Measurements from ENCODE around the gene OR1L6. TPM values are rescaled to one million over a fixed set of nuclear protein-coding genes. Genes with fewer than 3 reads are reported as not detected.

Gene OR1L6
- total RNA-seq, 1 experiment from 2014 or later: not detected

Other genes with a start within 250 kb of the OR1L6 start
- gene OR1J2, start 231.5 kb upstream of the OR1L6 start, total RNA-seq (2014; rRNA removed; shearing (Covaris generic)): not detected in 2 replicates
- not detected in 2 replicates for gene OR1J4, start 223.2 kb upstream of the OR1L6 start, total RNA-seq (2014; rRNA removed; shearing (Covaris generic))
- gene OR1N1, start 215.0 kb upstream of the OR1L6 start, total RNA-seq (2014; rRNA removed; shearing (Covaris generic)): not detected in 2 replicates
- not detected in 2 replicates for gene OR1N2, start 189.2 kb upstream of the OR1L6 start, total RNA-seq (2014; rRNA removed; shearing (Covaris generic))
- not detected in 2 replicates for gene OR1L8, start 158.9 kb upstream of the OR1L6 start, total RNA-seq (2014; rRNA removed; shearing (Covaris generic))
- not detected in 2 replicates for gene OR1Q1, start 127.6 kb upstream of the OR1L6 start, total RNA-seq (2014; rRNA removed; shearing (Covaris generic))
- gene OR1B1, start 84.7 kb upstream of the OR1L6 start, total RNA-seq (2014; rRNA removed; shearing (Covaris generic)): not detected in 2 replicates
- not detected in 2 replicates for gene OR1L1, start 80.6 kb upstream of the OR1L6 start, total RNA-seq (2014; rRNA removed; shearing (Covaris generic))
- not detected in 2 replicates for gene OR1L3, start 67.2 kb upstream of the OR1L6 start, total RNA-seq (2014; rRNA removed; shearing (Covaris generic))
- gene OR1L4, start 18.3 kb upstream of the OR1L6 start, total RNA-seq (2014; rRNA removed; shearing (Covaris generic)): not detected in 2 replicates
- gene OR5C1, start 46.6 kb downstream of the OR1L6 start, total RNA-seq (2014; rRNA removed; shearing (Covaris generic)): not detected in 2 replicates
- gene OR1K1, start 57.8 kb downstream of the OR1L6 start, total RNA-seq (2014; rRNA removed; shearing (Covaris generic)): not detected in 2 replicates
- gene PDCL, start 86.3 kb downstream of the OR1L6 start, total RNA-seq (2014; rRNA removed; shearing (Covaris generic)): 10.5 and 15.5 TPM in 2 replicates
- 21.7 and 23.8 TPM in 2 replicates for gene RC3H2, start 163.1 kb downstream of the OR1L6 start, total RNA-seq (2014; rRNA removed; shearing (Covaris generic))
- 3.3 and 3.4 TPM in 2 replicates for gene ZBTB6, start 171.0 kb downstream of the OR1L6 start, total RNA-seq (2014; rRNA removed; shearing (Covaris generic))
- gene ZBTB26, start 189.2 kb downstream of the OR1L6 start, total RNA-seq (2014; rRNA removed; shearing (Covaris generic)): 2.6 and 2.8 TPM in 2 replicates
- 21.1 and 23.8 TPM in 2 replicates for gene RABGAP1, start 198.7 kb downstream of the OR1L6 start, total RNA-seq (2014; rRNA removed; shearing (Covaris generic))

All from HT-29 (cell line).